MCF 10A (cell line): ENCODE measurements around the gene SLC25A31. TPM values are rescaled to one million over a fixed set of nuclear protein-coding genes. Genes with fewer than 3 reads are reported as not detected.

Experiments used
- BruUV-seq: library from RNA; stranded (reverse); fragments of 400-500 nt; replicated peaks from 2 replicates; lab custom pipeline; 2021; lab: Mats Ljungman, UMichigan
- CTCF ChIA-PET: fragments of 300-600 bp; sonication (Branson Sonifier 250); formaldehyde crosslinking; extraction: SDS; loops from one replicate; lab custom pipeline; 2021; ENCODE audit warnings: antibody characterized with exemption, inconsistent platforms; lab: Yijun Ruan, JAX
- POLR2A ChIA-PET: fragments of 300-600, 350-650 bp; sonication (Branson Sonifier 250); formaldehyde crosslinking; extraction: SDS; loops from one replicate; lab custom pipeline; 2020; ENCODE audit warnings: antibody characterized with exemption, inconsistent platforms; lab: Yijun Ruan, JAX
- DNase-seq: peaks from one replicate; pipeline ENCODE4 v3.0.0-alpha.2; 2018; ENCODE audit not compliant: unreplicated experiment
- H3K27ac Mint-ChIP-seq: one replicate; pipeline ENCODE4 v1.8.0; 2022; ENCODE audit warnings: mild to moderate bottlenecking, low read depth, mixed read lengths; ENCODE audit not compliant: unreplicated experiment
- H3K27me3 Mint-ChIP-seq: one replicate; pipeline ENCODE4 v1.8.0; 2022; ENCODE audit warnings: mixed read lengths; ENCODE audit not compliant: insufficient read depth, unreplicated experiment
- H3K36me3 Mint-ChIP-seq: one replicate; pipeline ENCODE4 v1.8.0; 2022; ENCODE audit warnings: mild to moderate bottlenecking, moderate library complexity, mixed read lengths; ENCODE audit not compliant: insufficient read depth, unreplicated experiment
- H3K4me1 Mint-ChIP-seq: one replicate; pipeline ENCODE4 v1.8.0; 2022; ENCODE audit warnings: mixed read lengths; ENCODE audit not compliant: insufficient read depth, unreplicated experiment
- H3K4me3 Mint-ChIP-seq: one replicate; pipeline ENCODE4 v1.8.0; 2022; ENCODE audit warnings: mild to moderate bottlenecking, moderate library complexity, mixed read lengths; ENCODE audit not compliant: unreplicated experiment
- H3K9me3 Mint-ChIP-seq: one replicate; pipeline ENCODE4 v1.8.0; 2022; ENCODE audit warnings: mixed read lengths; ENCODE audit not compliant: unreplicated experiment
- CTCF ChIP-seq: fragments of 200-600 bp; IDR thresholded peaks from one replicate; pipeline ENCODE4 v1.8.0; 2022; ENCODE audit warnings: antibody characterized with exemption, mild to moderate bottlenecking; ENCODE audit not compliant: unreplicated experiment
- intact Hi-C: fragments of 100-400 bp; cut with micrococcal nuclease; formaldehyde crosslinking; loops from 2 replicates; pipeline ENCODE4 v1.14.1; 2022
- total RNA-seq: library from RNA; stranded (reverse); gene quantifications from 2 replicates; pipeline ENCODE4 v1.2.3, GENCODE V29; 2022

The SLC25A31 gene
- total RNA-seq, 1 experiment from 2014 or later = not detected

GRCh38 chr4:127772769-127773671 lies 42.8 kb downstream of the SLC25A31 start:
- H3K9me3 Mint-ChIP-seq = no peaks in the 10 kb centered on the region
- BruUV-seq = no TSS peak

GRCh38 chr4:127775843-127776242 lies 45.6 kb downstream of the SLC25A31 start:
- no peak for DNase-seq
- H3K27me3 Mint-ChIP-seq = no peaks in the 10 kb centered on the region
- H3K27ac Mint-ChIP-seq = no peak overlapping the region
- intact Hi-C loops = no loop called here
- ChIA-PET CTCF (interaction anchor here (0.7 to 1.1 kb wide), 2 partner anchors 54 to 190 kb away, joined by 3 to 6 read pairs; partner anchors contain the start of gene ABHD18), POLR2A (interaction anchor here (0.7 kb wide), 1 partner anchor 274 kb away, joined by 4 read pairs; no protein-coding TSS in a partner anchor)
- peaks cover 12% of the 10 kb centered on the region for H3K4me1 Mint-ChIP-seq
- no peak for TF ChIP-seq CTCF
- no peaks in the 10 kb centered on the region for H3K9me3 Mint-ChIP-seq
- H3K36me3 Mint-ChIP-seq = no peaks in the 10 kb centered on the region
- BruUV-seq = no TSS peak
- no peak overlapping the region for H3K4me3 Mint-ChIP-seq

More at GRCh38 chr4:127772769-127773671, 42.8 kb downstream of the SLC25A31 start:
- H3K4me1 Mint-ChIP-seq = peaks cover 10% of the 10 kb centered on the region
- TF ChIP-seq CTCF = no peak
- no peaks in the 10 kb centered on the region for H3K27me3 Mint-ChIP-seq
- CTCF ChIA-PET = interaction anchor here (0.6 to 0.7 kb wide), 2 partner anchors 74 to 166 kb away, joined by 3 to 5 read pairs; no protein-coding TSS in a partner anchor
- intact Hi-C loops = no loop called here
- no peaks in the 10 kb centered on the region for H3K36me3 Mint-ChIP-seq
- DNase-seq = no peak
- POLR2A ChIA-PET = interaction anchor here (1.0 to 3.5 kb wide), 2 partner anchors 10 to 287 kb away, joined by 4 to 31 read pairs; partner anchors contain the start of gene HSPA4L
- H3K4me3 Mint-ChIP-seq = no peak overlapping the region
- H3K27ac Mint-ChIP-seq = no peak overlapping the region

GRCh38 chr4:127776620-127777019 lies 46.4 kb downstream of the SLC25A31 start:
- POLR2A ChIA-PET = interaction anchor here (0.7 kb wide), 1 partner anchor 275 kb away, joined by 4 read pairs; no protein-coding TSS in a partner anchor
- CTCF ChIA-PET = interaction anchor here (1.1 kb wide), 1 partner anchor 189 kb away, joined by 3 read pairs; the partner anchor contains the start of gene ABHD18
- no TSS peak for BruUV-seq
- intact Hi-C loops = no loop called here
- peak; percentile 29 for DNase-seq
- no peak overlapping the region for H3K27ac Mint-ChIP-seq
- TF ChIP-seq CTCF = no peak
- no peak overlapping the region for H3K4me3 Mint-ChIP-seq
- no peaks in the 10 kb centered on the region for H3K36me3 Mint-ChIP-seq
- no peaks in the 10 kb centered on the region for H3K9me3 Mint-ChIP-seq
- H3K27me3 Mint-ChIP-seq = no peaks in the 10 kb centered on the region
- H3K4me1 Mint-ChIP-seq = peaks cover 12% of the 10 kb centered on the region

- intact Hi-C loops = no loop called here
- TF ChIP-seq CTCF = no peak
- no peaks in the 10 kb centered on the region for H3K9me3 Mint-ChIP-seq
- BruUV-seq = no TSS peak
- CTCF ChIA-PET = no interaction called here
- no peak overlapping the region for H3K4me3 Mint-ChIP-seq
- no peak for DNase-seq
- H3K4me1 Mint-ChIP-seq = peaks cover 11% of the 10 kb centered on the region
- H3K27me3 Mint-ChIP-seq = no peaks in the 10 kb centered on the region
- no peaks in the 10 kb centered on the region for H3K36me3 Mint-ChIP-seq
- POLR2A ChIA-PET = no interaction called here
- no peak overlapping the region for H3K27ac Mint-ChIP-seq
These were observed 47.3 kb downstream of the SLC25A31 start for GRCh38 chr4:127777487-127777886.
